Measurements from ENCODE around the gene WWOX.

The WWOX gene

GRCh38 chr16:79177018-79177417, 1077.6 kb downstream of the WWOX start:
- no peak for DNase-seq

- no peak for DNase-seq
Measured at GRCh38 chr16:79181419-79181818, 1082.0 kb downstream of the WWOX start.

GRCh38 chr16:79182616-79183015, 1083.2 kb downstream of the WWOX start:
- DNase-seq, result no peak

- DNase-seq, result no peak
Measured at GRCh38 chr16:79183571-79183970, 1084.1 kb downstream of the WWOX start.

GRCh38 chr16:79184464-79185030, 1085.1 kb downstream of the WWOX start:
- no peak for DNase-seq

- no peak for DNase-seq
Measured at GRCh38 chr16:79185711-79186110, 1086.3 kb downstream of the WWOX start.

GRCh38 chr16:79186196-79186595, 1086.7 kb downstream of the WWOX start:
- DNase-seq, result no peak

- DNase-seq, result no peak
Measured at GRCh38 chr16:79188115-79188738, 1088.8 kb downstream of the WWOX start.

- no peak for DNase-seq
Measured at GRCh38 chr16:79188739-79189122, 1089.3 kb downstream of the WWOX start.

- no peak for DNase-seq
Measured at GRCh38 chr16:79190542-79190941, 1091.1 kb downstream of the WWOX start.

GRCh38 chr16:79191933-79192332, 1092.5 kb downstream of the WWOX start:
- DNase-seq, result no peak

GRCh38 chr16:79192904-79193303, 1093.5 kb downstream of the WWOX start:
- DNase-seq, result no peak

- DNase-seq, result no peak
Measured at GRCh38 chr16:79194291-79194690, 1094.8 kb downstream of the WWOX start.

GRCh38 chr16:79195938-79196337, 1096.5 kb downstream of the WWOX start:
- DNase-seq, result no peak

GRCh38 chr16:79201436-79201835, 1102.0 kb downstream of the WWOX start:
- no peak for DNase-seq

- no peak for DNase-seq
Measured at GRCh38 chr16:79202977-79203376, 1103.5 kb downstream of the WWOX start.

GRCh38 chr16:79204486-79204885, 1105.0 kb downstream of the WWOX start:
- no peak for DNase-seq

GRCh38 chr16:79206889-79207288, 1107.4 kb downstream of the WWOX start:
- DNase-seq, result no peak

GRCh38 chr16:79209308-79209707, 1109.9 kb downstream of the WWOX start:
- DNase-seq, result peak in 21 of 56 donors; percentile 1 to 36 (median 9)

GRCh38 chr16:79210607-79211006, 1111.2 kb downstream of the WWOX start:
- no peak for DNase-seq

GRCh38 chr16:79211586-79211985, 1112.1 kb downstream of the WWOX start:
- peak in 44 of 56 donors; percentile 2 to 74 (median 29) for DNase-seq

- DNase-seq, result peak in 13 of 56 donors; percentile 2 to 41 (median 13)
Measured at GRCh38 chr16:79212114-79212791, 1112.8 kb downstream of the WWOX start.

- DNase-seq, result peak in 13 of 56 donors; percentile 2 to 28 (median 6)
Measured at GRCh38 chr16:79213214-79213613, 1113.8 kb downstream of the WWOX start.
